Sigmoid colon (tissue), 7 donors: ENCODE measurements around the gene CCDC127. TPM values are rescaled to one million over a fixed set of nuclear protein-coding genes. Genes with fewer than 3 reads are reported as not detected.

Source experiments
- DNase-seq: peaks from one replicate; pipeline ENCODE4 v3.0.0-alpha.2; 2019
- H3K27ac ChIP-seq, 4 donors: fragments of 200-600 bp; sonication (generic); one replicate each; pipeline ENCODE4 v1.5.1; 2016 to 2019; ENCODE audit warnings: mild to moderate bottlenecking in 1 of 4
- H3K27me3 ChIP-seq, 3 donors: fragments of 200-600 bp; sonication (generic); one replicate each; pipeline ENCODE4 v1.5.1; 2019; ENCODE audit warnings: mild to moderate bottlenecking in 1 of 3
- H3K36me3 ChIP-seq, 4 donors: fragments of 200-600 bp; sonication (generic); one replicate each; pipeline ENCODE4 v1.5.1; 2016 to 2019
- H3K4me1 ChIP-seq, 4 donors: fragments of 200-600 bp; sonication (generic); one replicate each; pipeline ENCODE4 v1.5.1; 2017 to 2019
- H3K4me3 ChIP-seq, 4 donors: fragments of 200-600 bp; sonication (generic); one replicate each; pipeline ENCODE4 v1.5.1; 2017 to 2019; ENCODE audit warnings: mild to moderate bottlenecking in 2 of 4, moderate library complexity in 1 of 4
- H3K9me3 ChIP-seq, 4 donors: fragments of 200-600 bp in 3 of 4; sonication (generic) in 3 of 4; one replicate each; pipeline versions ENCODE4 v1.5.1 to v1.6.1; 2013 to 2019
- CTCF ChIP-seq, 4 experiments: fragments of 450-650 bp in 3 of 4; fragments of 200-600 bp in 1 of 4; IDR thresholded peaks; one replicate each; pipeline ENCODE4 v1.5.1; 2016 to 2019; ENCODE audit warnings: antibody characterized with exemption in 4 of 4, mild to moderate bottlenecking in 3 of 4, moderate library complexity in 2 of 4
- EP300 ChIP-seq, 4 donors: sonication (generic); formaldehyde crosslinking; IDR thresholded peaks; one replicate each; pipeline ENCODE4 v1.6.1; 2017; ENCODE audit warnings: antibody characterized with exemption in 4 of 4
- POLR2A ChIP-seq, 2 donors: fragments of 450-650 bp; IDR thresholded peaks; one replicate each; pipeline ENCODE4 v1.6.1; 2016; ENCODE audit warnings: antibody characterized with exemption in 2 of 2, mild to moderate bottlenecking in 2 of 2, moderate library complexity in 2 of 2
- POLR2AphosphoS5 ChIP-seq, 4 donors: sonication (generic); formaldehyde crosslinking; IDR thresholded peaks; one replicate each; pipeline ENCODE4 v1.6.1; 2017; ENCODE audit warnings: antibody characterized with exemption in 4 of 4
- WGBS, 2 donors: extraction: QIAGEN DNeasy Blood & Tissue Kit; methylation state at CpG; one replicate each; pipeline ENCODE4 v1.1.7; 2013; 5-methylcytosine and 5-hydroxymethylcytosine counted together
- intact Hi-C: fragments of 100-400 bp; cut with DNase I; formaldehyde crosslinking; loops from one replicate; pipeline ENCODE4 v1.15.1; 2023
- polyA plus RNA-seq, 3 donors: library from polyadenylated mRNA; stranded (reverse); fragments of 200-250 nt; gene quantifications; one replicate each; pipeline ENCODE4 v1.2.3, GENCODE V29; 2013
- total RNA-seq, 4 donors: library from RNA; depleted of rRNA; stranded (reverse); fragments of >200 nt; gene quantifications; one replicate each; pipeline ENCODE4 v1.1.0, GENCODE V29; 2016
- donor health status: healthy with polysubstance abuse.
- donor health status: Bipolar disorder and iron deficiency.
- donor health status: healthy.

The CCDC127 gene
- total and polyA plus RNA-seq, 7 donors, result 1.2 to 8.3 (median 5.7) TPM

DNA sequence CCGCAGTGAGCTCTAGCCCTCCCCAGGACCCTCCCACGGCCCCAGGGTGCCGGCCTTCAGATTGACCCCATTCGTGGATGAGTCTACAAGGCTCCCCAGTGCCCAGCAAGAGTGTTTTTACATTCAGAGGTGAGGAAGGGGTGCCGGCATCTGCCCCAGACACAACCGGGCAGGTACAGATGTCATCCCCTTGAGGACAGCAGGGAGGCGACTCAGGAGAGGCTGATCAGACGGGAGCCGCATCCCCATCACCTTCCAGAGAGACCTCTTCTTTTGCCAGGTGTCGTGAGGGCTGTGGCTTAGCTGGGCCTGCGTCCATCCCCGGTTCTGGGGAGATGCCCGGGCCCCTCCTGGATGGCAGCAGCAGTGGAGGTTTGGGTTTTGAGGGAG is 30.9 kb downstream of the CCDC127 start:
- H3K4me1 ChIP-seq, result peaks cover 0 to 49% (median 44%) of the 10 kb centered on the region in 4 donors
- WGBS, 2 donors, result 69 to 88% methylated on average over 13 of the region's 13 CpGs
- peaks cover 0 to 12% (median 0%) of the 10 kb centered on the region in 3 donors for H3K27me3 ChIP-seq
- intact Hi-C loops, result loop anchor here (5.0 kb wide), 1 partner anchor 80 kb away; no protein-coding TSS in a partner anchor
- H3K4me3 ChIP-seq, result no peak overlapping the region
- H3K36me3 ChIP-seq, result no peaks in the 10 kb centered on the region
- peak; percentile 52 for DNase-seq
- TF ChIP-seq EP300 (IDR thresholded peaks at IDR 0.05), result no peak
- TF ChIP-seq POLR2AphosphoS5 (IDR thresholded peaks at IDR 0.05), result no peak
- TF ChIP-seq CTCF (IDR thresholded peaks at IDR 0.05), result no peak
- no peak for TF ChIP-seq POLR2A (IDR thresholded peaks at IDR 0.05)
- H3K27ac ChIP-seq, result no peak overlapping the region
- H3K9me3 ChIP-seq, result no peaks in the 10 kb centered on the region

DNA sequence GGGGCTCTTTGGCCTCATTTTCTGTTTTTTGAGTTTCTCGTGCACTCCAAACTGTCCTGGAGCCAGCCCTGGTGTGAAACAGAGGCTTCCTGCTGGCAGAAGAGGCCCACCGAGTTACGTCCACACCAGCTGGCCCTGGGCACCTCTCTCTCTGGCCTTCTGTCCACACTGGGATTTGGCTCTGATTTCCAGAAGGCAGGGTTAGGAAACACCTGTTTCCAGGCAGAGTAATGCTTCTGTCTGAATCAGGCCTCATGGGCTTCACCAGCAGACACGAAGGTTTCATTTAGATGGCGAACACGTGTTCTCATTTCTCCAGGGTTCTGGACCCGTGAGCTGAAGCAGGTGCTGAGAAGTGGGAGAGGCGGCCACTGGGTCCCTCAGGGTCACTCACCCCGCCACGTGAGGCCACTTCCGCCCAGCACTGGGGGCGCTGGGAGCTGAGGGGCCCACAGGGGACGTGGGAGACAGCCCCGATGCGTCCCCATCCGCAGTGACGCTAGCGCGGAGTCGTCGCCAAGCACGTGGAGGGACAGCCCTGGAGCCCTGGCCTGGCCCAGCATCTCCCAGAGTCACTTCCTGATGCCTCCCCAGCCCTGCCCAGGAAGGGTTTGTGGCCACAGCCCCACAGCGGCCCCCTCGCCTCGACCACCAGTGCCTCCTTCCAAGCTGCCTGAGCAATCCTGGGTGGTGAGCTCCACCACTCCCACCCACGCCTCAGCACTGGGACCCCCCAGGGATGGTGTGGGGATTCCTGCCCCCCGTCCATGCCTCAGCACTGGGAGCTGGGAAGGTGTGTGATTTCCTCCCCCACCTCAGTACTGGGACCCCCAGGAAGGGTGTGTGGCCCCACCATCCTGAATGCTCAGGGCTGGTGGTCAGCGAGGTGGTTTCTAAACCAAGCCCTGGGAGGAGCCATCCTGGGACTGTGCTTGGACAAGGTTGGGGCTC is 31.6 kb downstream of the CCDC127 start:
- TF ChIP-seq EP300 (IDR thresholded peaks at IDR 0.05) (no peak), CTCF (IDR thresholded peaks at IDR 0.05) (no peak), POLR2AphosphoS5 (IDR thresholded peaks at IDR 0.05) (no peak), POLR2A (IDR thresholded peaks at IDR 0.05) (no peak)
- Histone ChIP-seq H3K36me3 (no peaks in the 10 kb centered on the region), H3K9me3 (no peaks in the 10 kb centered on the region), H3K4me1 (peaks cover 0 to 43% (median 38%) of the 10 kb centered on the region in 4 donors), H3K4me3 (no peak overlapping the region), H3K27me3 (peaks cover 0 to 5% (median 0%) of the 10 kb centered on the region in 3 donors), H3K27ac (no peak overlapping the region)
- WGBS, 2 donors, result 74 to 84% methylated on average over 28 of the region's 28 CpGs
- DNase-seq, result peak; percentile 57
- intact Hi-C loops, result loop anchor here (5.0 kb wide), 1 partner anchor 81 kb away; no protein-coding TSS in a partner anchor

GRCh38 chr5:185095-186070 is 32.6 kb downstream of the CCDC127 start:
- 73 to 84% methylated on average over 21 of the region's 21 CpGs for WGBS, 2 donors
- intact Hi-C loops, result loop anchor here (5.0 kb wide), 1 partner anchor 82 kb away; no protein-coding TSS in a partner anchor
- peak overlapping the region in 3 of 4 donors; percentile 39 to 55 (median 44) for H3K27ac ChIP-seq

More at GRCh38 chr5:185095-186070, 32.6 kb downstream of the CCDC127 start:
- Histone ChIP-seq H3K4me3 (no peak overlapping the region), H3K27me3 (no peaks in the 10 kb centered on the region), H3K36me3 (no peaks in the 10 kb centered on the region), H3K4me1 (peaks cover 0 to 33% (median 28%) of the 10 kb centered on the region in 4 donors), H3K9me3 (no peaks in the 10 kb centered on the region)
- peak; percentile 63 for DNase-seq
- TF ChIP-seq POLR2AphosphoS5 (IDR thresholded peaks at IDR 0.05) (peak; percentile 27 to 68 (median 50)), CTCF (IDR thresholded peaks at IDR 0.05) (no peak)
